Progenitor cell of endocrine pancreas (in vitro differentiated cells): ENCODE data around the gene CEP44. TPM values are rescaled to one million over a fixed set of nuclear protein-coding genes. Genes with fewer than 3 reads are reported as not detected.
"Not testable (repeated sequence)": the region's sequence is repeated elsewhere in the genome, so short reads cannot be mapped to it uniquely, and the experiment has no call there.

ENCODE experiments used
- DNase-seq: peaks from one replicate; pipeline ENCODE4 v3.0.0; 2021; ENCODE audit warnings: low spot score; ENCODE audit not compliant: unreplicated experiment
- H3K27ac Mint-ChIP-seq: 2 replicates; pipeline ENCODE4 v1.8.0; 2021; ENCODE audit warnings: mild to moderate bottlenecking, moderate library complexity, mixed read lengths
- H3K27me3 Mint-ChIP-seq: 2 replicates; pipeline ENCODE4 v1.8.0; 2021; ENCODE audit warnings: mixed read lengths
- H3K36me3 Mint-ChIP-seq: 2 replicates; pipeline ENCODE4 v1.8.0; 2022; ENCODE audit warnings: mixed read lengths; ENCODE audit not compliant: insufficient read depth
- H3K4me1 Mint-ChIP-seq: 2 replicates; pipeline ENCODE4 v1.8.0; 2021; ENCODE audit warnings: low read depth, mixed read lengths
- H3K4me3 Mint-ChIP-seq: 2 replicates; pipeline ENCODE4 v1.8.0; 2021; ENCODE audit warnings: low read depth, mild to moderate bottlenecking, moderate library complexity, mixed read lengths
- H3K9me3 Mint-ChIP-seq: 2 replicates; pipeline ENCODE4 v1.8.0; 2021; ENCODE audit warnings: low read depth, mixed read lengths
- CTCF ChIP-seq: fragments of 200-600 bp; sonication (generic); IDR thresholded peaks from one replicate; pipeline ENCODE4 v1.5.0; 2021; ENCODE audit warnings: antibody characterized with exemption, mild to moderate bottlenecking; ENCODE audit not compliant: unreplicated experiment
- total RNA-seq: library from RNA; stranded (reverse); gene quantifications from 2 replicates; pipeline ENCODE4 v1.2.1, GENCODE V29; 2021

CEP44 gene
- total RNA-seq, 1 donor from 2014 or later: 16.1 TPM

- no peaks in the 10 kb centered on the region for H3K27me3 Mint-ChIP-seq
- TF ChIP-seq CTCF: no peak
- no peak overlapping the region for H3K4me3 Mint-ChIP-seq
- H3K4me1 Mint-ChIP-seq: peaks cover 20% of the 10 kb centered on the region
- peaks cover 2% of the 10 kb centered on the region for H3K36me3 Mint-ChIP-seq
- DNase-seq: no peak
- H3K27ac Mint-ChIP-seq: no peak overlapping the region
- H3K9me3 Mint-ChIP-seq: peaks cover 8% of the 10 kb centered on the region
These were observed 3.2 kb downstream of the CEP44 start for GRCh38 chr4:174286870-174287269.

- H3K4me3 Mint-ChIP-seq: no peak overlapping the region
- TF ChIP-seq CTCF: no peak
- no peak for DNase-seq
- H3K9me3 Mint-ChIP-seq: peaks cover 24% of the 10 kb centered on the region
- H3K36me3 Mint-ChIP-seq: peaks cover 28% of the 10 kb centered on the region
- no peak overlapping the region for H3K27ac Mint-ChIP-seq
- no peaks in the 10 kb centered on the region for H3K4me1 Mint-ChIP-seq
- H3K27me3 Mint-ChIP-seq: no peaks in the 10 kb centered on the region
These were observed 8.8 kb downstream of the CEP44 start for GRCh38 chr4:174292473-174292872.

- Mint-ChIP-seq H3K36me3 (peaks cover 28% of the 10 kb centered on the region), H3K9me3 (peaks cover 24% of the 10 kb centered on the region)
- not testable (repeated sequence) for H3K4me1 Mint-ChIP-seq, H3K27ac Mint-ChIP-seq, H3K4me3 Mint-ChIP-seq, DNase-seq, H3K27me3 Mint-ChIP-seq
These were observed 10.9 kb downstream of the CEP44 start for GRCh38 chr4:174294641-174295040.

- peaks cover 24% of the 10 kb centered on the region for H3K9me3 Mint-ChIP-seq
- H3K4me3 Mint-ChIP-seq, H3K27ac Mint-ChIP-seq, H3K4me1 Mint-ChIP-seq, H3K27me3 Mint-ChIP-seq, DNase-seq: not testable (repeated sequence)
- H3K36me3 Mint-ChIP-seq: peaks cover 31% of the 10 kb centered on the region
These were observed 11.4 kb downstream of the CEP44 start for GRCh38 chr4:174295142-174295541.

GRCh38 chr4:174303687-174304086, 20.0 kb downstream of the CEP44 start:
- no peak for TF ChIP-seq CTCF
- H3K9me3 Mint-ChIP-seq: no peaks in the 10 kb centered on the region
- no peaks in the 10 kb centered on the region for H3K4me1 Mint-ChIP-seq
- H3K4me3 Mint-ChIP-seq: no peak overlapping the region
- no peaks in the 10 kb centered on the region for H3K27me3 Mint-ChIP-seq
- H3K27ac Mint-ChIP-seq: no peak overlapping the region
- peaks cover 8% of the 10 kb centered on the region for H3K36me3 Mint-ChIP-seq
- DNase-seq: no peak

GRCh38 chr4:174304664-174305063, 21.0 kb downstream of the CEP44 start:
- H3K9me3 Mint-ChIP-seq: no peaks in the 10 kb centered on the region
- H3K27ac Mint-ChIP-seq: no peak overlapping the region
- H3K4me3 Mint-ChIP-seq: no peak overlapping the region
- H3K36me3 Mint-ChIP-seq: peaks cover 9% of the 10 kb centered on the region
- TF ChIP-seq CTCF: no peak
- no peaks in the 10 kb centered on the region for H3K27me3 Mint-ChIP-seq
- no peak for DNase-seq
- no peaks in the 10 kb centered on the region for H3K4me1 Mint-ChIP-seq
